GM21737 (cell line): Measurements from ENCODE around the gene CTAG1A.
"Not testable (repeated sequence)": the region's sequence is repeated elsewhere in the genome, so short reads cannot be mapped to it uniquely, and the experiment has no call there.

Experiments
- ATAC-seq: cut with Tn5 transposase; IDR thresholded peaks from one replicate; pipeline ENCODE4 v1.9.1; 2021; ENCODE audit warnings: mild to moderate bottlenecking, moderate library complexity; ENCODE audit not compliant: unreplicated experiment

CTAG1A gene

DNA sequence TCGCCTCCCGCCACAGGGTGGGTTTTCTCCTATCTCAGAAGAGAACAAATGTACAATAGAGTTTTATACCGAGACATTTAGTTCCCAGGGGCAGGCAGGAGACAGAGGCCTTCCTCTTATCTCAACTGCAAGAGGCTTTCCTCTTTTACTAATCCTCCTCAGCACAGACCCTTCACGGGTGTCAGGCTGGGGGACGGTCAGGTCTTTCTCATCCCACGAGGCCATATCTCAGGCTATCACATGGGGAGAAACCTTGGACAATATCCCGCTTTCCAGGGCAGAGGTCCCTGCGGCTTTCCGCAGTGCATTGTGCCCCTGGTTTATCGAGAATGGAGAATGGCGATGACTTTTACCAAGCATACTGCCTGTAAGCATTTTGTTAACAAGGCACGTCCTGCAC lies 23.9 kb downstream of the CTAG1A start:
- not testable (repeated sequence) for ATAC-seq

DNA sequence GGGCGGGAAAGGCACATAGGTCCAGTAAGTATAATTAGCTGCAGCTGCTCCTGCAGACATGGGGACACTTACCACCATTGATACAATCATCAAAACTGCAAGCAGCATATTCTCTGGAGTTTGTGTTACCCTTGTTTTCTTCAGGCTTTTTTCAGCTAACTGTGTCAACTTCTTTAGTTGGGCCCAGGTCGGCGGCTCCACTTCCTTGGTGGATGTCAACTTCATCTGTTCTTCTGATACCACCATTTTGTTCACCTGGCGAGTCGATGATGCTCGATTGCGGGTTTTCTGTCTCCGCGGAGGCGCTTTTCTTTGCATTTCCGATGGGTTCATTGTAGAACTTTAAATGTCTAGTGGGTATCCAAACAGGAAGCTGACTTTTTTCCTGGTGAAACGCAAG lies 26.2 kb downstream of the CTAG1A start:
- ATAC-seq: not testable (repeated sequence)

GRCh38 chrX:154613586-154613985 lies 28.7 kb downstream of the CTAG1A start:
- ATAC-seq: not testable (repeated sequence)

DNA sequence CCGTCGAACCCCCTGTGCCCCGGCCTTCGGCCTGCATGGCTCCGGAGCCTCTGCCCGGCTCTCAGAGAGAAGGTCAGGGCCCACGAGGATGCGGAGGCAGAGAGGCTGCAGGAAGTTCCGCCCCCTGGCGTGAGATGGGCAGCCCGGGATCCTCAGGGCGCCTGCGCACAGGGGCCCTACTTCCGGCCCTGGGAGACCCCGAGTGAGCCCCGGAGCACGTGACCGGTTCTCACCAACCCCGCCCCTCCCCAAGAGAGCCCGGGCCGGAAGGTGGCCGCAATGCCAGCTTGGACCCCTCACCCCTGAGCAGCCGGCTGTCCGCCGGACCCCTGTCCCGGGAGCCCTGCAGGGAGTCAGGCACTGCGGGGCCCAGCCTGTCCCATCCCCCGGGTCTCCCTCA lies 34.2 kb downstream of the CTAG1A start, which contains the start of gene CTAG1B:
Gene CTAG1B (minus strand): TSS at position 101 of the 400 bp plus-strand sequence. CDS start 64 bp downstream, at position 37.
- ATAC-seq: not testable (repeated sequence)

- ATAC-seq: not testable (repeated sequence)
Measured at GRCh38 chrX:154620767-154621414, 36.0 kb downstream of the CTAG1A start.

- not testable (repeated sequence) for ATAC-seq
Measured at GRCh38 chrX:154628960-154629359, 44.0 kb downstream of the CTAG1A start.

DNA sequence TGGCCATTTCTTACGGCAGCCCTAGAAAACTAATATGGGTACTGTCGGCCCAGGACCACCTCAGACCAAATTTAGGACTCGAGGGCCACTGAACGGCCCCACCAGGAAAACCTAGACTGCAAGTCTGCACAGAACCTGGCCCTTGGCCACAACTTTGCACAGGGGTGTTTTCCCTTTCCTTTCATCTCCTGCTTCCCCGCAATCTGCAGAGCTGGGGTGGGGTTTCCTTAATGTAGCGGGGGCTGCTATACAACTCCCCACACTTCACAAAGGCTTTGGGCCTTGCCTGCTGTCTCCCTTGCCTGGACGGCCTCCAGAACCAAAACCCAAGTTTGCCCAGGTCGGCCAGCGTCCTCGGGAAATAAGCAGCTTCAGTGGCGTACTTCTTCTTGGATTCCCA lies 46.0 kb downstream of the CTAG1A start:
- not testable (repeated sequence) for ATAC-seq

- ATAC-seq: not testable (repeated sequence)
Measured at GRCh38 chrX:154633661-154634060, 48.7 kb downstream of the CTAG1A start.
